HepG2 (cell line): ENCODE measurements around the gene PLPP3. TPM values are rescaled to one million over a fixed set of nuclear protein-coding genes. Genes with fewer than 3 reads are reported as not detected.
A peak's percentile ranks its signal among the peaks of the same experiment; 100 is the strongest.

Source experiments
- AHR ChIP-seq: IDR thresholded peaks from 2 replicates; pipeline ENCODE4 v1.6.1; 2018; ENCODE audit warnings: missing genetic modification reagents, missing compliant biosample characterization
- CREB1 ChIP-seq, 2 experiments: fragments of 450-650 bp in 1 of 2; IDR thresholded peaks; 2 replicates each; pipeline ENCODE4 v1.6.1; 2016 to 2017; ENCODE audit warnings: control low read depth in 1 of 2, mild to moderate bottlenecking in 1 of 2, missing compliant biosample characterization in 1 of 2, missing genetic modification characterization in 1 of 2
- ELF4 ChIP-seq: sonication (generic); formaldehyde crosslinking; IDR thresholded peaks from 2 replicates; pipeline ENCODE4 v1.5.0; 2020; ENCODE audit warnings: missing genetic modification reagents, mild to moderate bottlenecking, moderate library complexity, borderline replicate concordance
- KLF9 ChIP-seq: IDR thresholded peaks from 2 replicates; pipeline ENCODE4 v1.6.1; 2016; ENCODE audit warnings: low read depth
- MIER3 ChIP-seq: IDR thresholded peaks from 2 replicates; pipeline ENCODE4 v1.6.1; 2016; ENCODE audit warnings: missing compliant biosample characterization, borderline replicate concordance
- NFIC ChIP-seq: IDR thresholded peaks from 2 replicates; pipeline ENCODE4 v1.6.1; 2012; ENCODE audit warnings: mild to moderate bottlenecking, low read length, inconsistent platforms
- NR2F6 ChIP-seq, 2 experiments: IDR thresholded peaks; 2 replicates each; pipeline ENCODE4 v1.6.1; 2016; ENCODE audit warnings: antibody characterized with exemption in 1 of 2, mild to moderate bottlenecking in 1 of 2
- PITX1 ChIP-seq: sonication (generic); formaldehyde crosslinking; IDR thresholded peaks from 2 replicates; pipeline ENCODE4 v1.5.1; 2020; ENCODE audit warnings: mild to moderate bottlenecking, missing genetic modification reagents
- RARA ChIP-seq: IDR thresholded peaks from 2 replicates; pipeline ENCODE4 v1.6.1; 2016; ENCODE audit warnings: missing genetic modification reagents, missing compliant biosample characterization
- SYNCRIP ChIP-seq: fragments of 200-400 bp; formaldehyde crosslinking; IDR thresholded peaks from 2 replicates; pipeline ENCODE4 v1.6.1; 2018; ENCODE audit warnings: mild to moderate bottlenecking, low read depth, low read length; ENCODE audit not compliant: insufficient read depth
- TARDBP ChIP-seq: sonication (generic); formaldehyde crosslinking; IDR thresholded peaks from 2 replicates; pipeline ENCODE4 v1.8.0; 2022; ENCODE audit warnings: mild to moderate bottlenecking, missing genetic modification reagents
- ZBTB20 ChIP-seq: sonication (generic); formaldehyde crosslinking; IDR thresholded peaks from 2 replicates; pipeline ENCODE4 v1.8.1; 2023; ENCODE audit warnings: missing genetic modification reagents, low read depth, mild to moderate bottlenecking, borderline replicate concordance
- ZC3H4 ChIP-seq: sonication (generic); formaldehyde crosslinking; IDR thresholded peaks from 2 replicates; pipeline ENCODE4 v1.4.0; 2020; ENCODE audit warnings: missing genetic modification reagents, borderline replicate concordance
- ZFP90 ChIP-seq: sonication (generic); formaldehyde crosslinking; IDR thresholded peaks from 2 replicates; pipeline ENCODE4 v1.8.0; 2022; ENCODE audit warnings: missing genetic modification reagents, mild to moderate bottlenecking, inconsistent platforms, borderline replicate concordance
- ZNF142 ChIP-seq: sonication (generic); formaldehyde crosslinking; IDR thresholded peaks from 2 replicates; pipeline ENCODE4 v1.4.0; 2020; ENCODE audit warnings: missing genetic modification reagents
- ZNF362 ChIP-seq: sonication (generic); formaldehyde crosslinking; IDR thresholded peaks from 2 replicates; pipeline ENCODE4 v1.4.0; 2020; ENCODE audit warnings: missing genetic modification reagents, mild to moderate bottlenecking, borderline replicate concordance
- ZNF761 ChIP-seq: sonication (generic); formaldehyde crosslinking; conservative IDR thresholded peaks from 2 replicates; pipeline ENCODE4 v1.4.0; 2020; ENCODE audit warnings: mild to moderate bottlenecking, missing genetic modification reagents
- polyA plus RNA-seq, 8 experiments: library from polyadenylated mRNA; depleted of rRNA in 3 of 8; stranded (reverse) in 7 of 8; unstranded in 1 of 8; fragments of >200 nt; fragmentation: Illumina TruSeq in 4 of 8; extraction: Trizol in 4 of 8; gene quantifications; 2 replicates each; pipeline versions ENCODE4 v1.2.1 to v1.2.3, GENCODE V29; 2011 to 2016; ENCODE audit warnings: low read depth in 4 of 8, missing spikeins in 1 of 8, mixed read lengths in 1 of 8; ENCODE audit not compliant: insufficient read depth in 1 of 8
- total RNA-seq, 5 experiments: library from RNA; depleted of rRNA; stranded (reverse); fragments of >200 nt; fragmentation: Illumina TruSeq; extraction: Trizol; gene quantifications; 2 replicates each; pipeline ENCODE4 v1.2.3, GENCODE V29; 2016; ENCODE audit warnings: low read depth in 1 of 5
- TF ChIP-seq, protein P1 (sequence below): sonication (generic); formaldehyde crosslinking; IDR thresholded peaks from 2 replicates; pipeline ENCODE4 v1.4.0; 2020; ENCODE audit warnings: missing genetic modification reagents
- TF ChIP-seq, protein P2 (sequence below): sonication (generic); formaldehyde crosslinking; IDR thresholded peaks from 2 replicates; pipeline ENCODE4 v1.8.1; 2023; ENCODE audit warnings: mild to moderate bottlenecking, moderate library complexity, missing genetic modification reagents

The PLPP3 gene
- total and polyA plus RNA-seq, 2 of the 13 experiments (the other 11 are each of a cell fraction or from before 2014, with no cell fraction given): 49.7 to 65.8 TPM

- 0 out of 2 replicates have a peak, but pooled peaks have one; percentile 10 for TF ChIP-seq NR2F6 (IDR thresholded peaks at IDR 0.05)
- no peak for TF ChIP-seq NR2F6 (CRISPR knock-in tag; IDR thresholded peaks at IDR 0.05)
- TF ChIP-seq ZC3H4 (CRISPR knock-in tag): no peak
- 0 out of 2 replicates have a peak, but pooled peaks have one; percentile 20 for TF ChIP-seq PITX1 (CRISPR knock-in tag)
- TF ChIP-seq, protein P1, sequence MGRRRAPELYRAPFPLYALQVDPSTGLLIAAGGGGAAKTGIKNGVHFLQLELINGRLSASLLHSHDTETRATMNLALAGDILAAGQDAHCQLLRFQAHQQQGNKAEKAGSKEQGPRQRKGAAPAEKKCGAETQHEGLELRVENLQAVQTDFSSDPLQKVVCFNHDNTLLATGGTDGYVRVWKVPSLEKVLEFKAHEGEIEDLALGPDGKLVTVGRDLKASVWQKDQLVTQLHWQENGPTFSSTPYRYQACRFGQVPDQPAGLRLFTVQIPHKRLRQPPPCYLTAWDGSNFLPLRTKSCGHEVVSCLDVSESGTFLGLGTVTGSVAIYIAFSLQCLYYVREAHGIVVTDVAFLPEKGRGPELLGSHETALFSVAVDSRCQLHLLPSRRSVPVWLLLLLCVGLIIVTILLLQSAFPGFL: no peak
- TF ChIP-seq SYNCRIP: no peak
- TF ChIP-seq ZNF142: 0 out of 2 replicates have a peak, but pooled peaks have one; percentile 14
- TF ChIP-seq ZFP90: 0 out of 2 replicates have a peak, but pooled peaks have one; percentile 33
- TF ChIP-seq, protein P2, sequence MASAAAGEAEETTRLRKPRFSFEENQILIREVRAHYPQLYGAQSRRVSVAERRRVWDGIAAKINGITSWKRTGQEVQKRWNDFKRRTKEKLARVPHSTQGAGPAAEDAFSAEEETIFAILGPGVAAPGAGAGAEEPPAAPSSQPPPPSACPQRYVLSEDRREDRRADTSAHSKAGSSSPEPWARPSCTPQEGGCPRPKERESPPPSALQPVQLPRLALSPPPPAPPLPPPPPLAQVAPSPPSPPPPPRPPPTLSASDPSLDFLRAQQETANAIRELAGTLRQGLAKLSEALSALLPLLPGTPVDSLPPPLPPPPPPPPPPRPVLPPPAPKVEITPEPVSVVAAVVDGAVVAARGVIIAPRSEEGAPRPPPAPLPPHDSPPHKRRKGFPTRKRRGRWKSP (CRISPR knock-in tag): no peak
- TF ChIP-seq ZNF362 (CRISPR knock-in tag): no peak
- no peak for TF ChIP-seq AHR
- TF ChIP-seq ZNF761: 0 out of 2 replicates have a peak, but pooled peaks have one; percentile 15
- TF ChIP-seq KLF9 (CRISPR knock-in tag): no peak
- TF ChIP-seq ELF4 (CRISPR knock-in tag): no peak; the same call in 1 of the 2 replicates
- 0 out of 2 replicates have a peak, but pooled peaks have one; percentile 36 for TF ChIP-seq MIER3
- TF ChIP-seq NFIC: 0 out of 2 replicates have a peak, but pooled peaks have one; percentile 2
- 0 out of 2 replicates have a peak, but pooled peaks have one; percentile 2 for TF ChIP-seq TARDBP (CRISPR knock-in tag)
- TF ChIP-seq RARA (CRISPR knock-in tag): no peak
- no peak for TF ChIP-seq ZBTB20 (CRISPR knock-in tag)
- TF ChIP-seq CREB1 (IDR thresholded peaks at IDR 0.05): no peak
- TF ChIP-seq CREB1 (CRISPR knock-in tag; IDR thresholded peaks at IDR 0.05): peak; percentile 8; the same call in 1 of the 2 replicates
Observed at GRCh38 chr1:56577406-56578137, 1.8 kb downstream of the PLPP3 start (continued).
